ENCODE results near the gene CCDC122.

GRCh38 chr13:43794416-43794815 lies 85.1 kb downstream of the CCDC122 start:
- TF ChIP-seq CTCF (IDR thresholded peaks at IDR 0.05; ENCODE audit: extremely low read depth in 1 of 2, insufficient read depth in 1 of 2, low read depth in 1 of 2, low read length in 2 of 2) (no peak), POLR2A (IDR thresholded peaks at IDR 0.05; ENCODE audit: low read depth, low read length) (no peak), POLR2AphosphoS5 (IDR thresholded peaks at IDR 0.05; ENCODE audit: insufficient read depth, low read depth, low read length) (no peak), MAX (IDR thresholded peaks at IDR 0.05; ENCODE audit: insufficient read depth, insufficient read length) (no peak), EZH2 (IDR thresholded peaks at IDR 0.05; ENCODE audit: borderline replicate concordance, low read depth, low read length, severe bottlenecking) (no peak), FOS (IDR thresholded peaks at IDR 0.05; ENCODE audit: borderline replicate concordance, insufficient read depth, low read length) (no peak)

Data from endothelial cell of umbilical vein (primary cell).